Muscle layer of duodenum (tissue), 2 donors: Measurements from ENCODE around the gene RDH16.
"Not testable (repeated sequence)": the region's sequence is repeated elsewhere in the genome, so short reads cannot be mapped to it uniquely, and the experiment has no call there.

ENCODE experiments used
- H3K27ac ChIP-seq: one replicate; pipeline ENCODE4 v1.7.0; 2013; ENCODE audit warnings: mild to moderate bottlenecking, low read length
- H3K27me3 ChIP-seq: one replicate; pipeline ENCODE4 v1.7.0; 2013; ENCODE audit warnings: low read depth, mild to moderate bottlenecking, control low read depth, low read length
- H3K36me3 ChIP-seq, 2 donors: one replicate each; pipeline ENCODE4 v1.7.0; 2013; ENCODE audit warnings: low read length in 2 of 2, control low read depth in 1 of 2, mild to moderate bottlenecking in 1 of 2; ENCODE audit not compliant: insufficient read depth in 2 of 2, control insufficient read depth in 1 of 2
- H3K4me1 ChIP-seq, 2 donors: one replicate each; pipeline ENCODE4 v1.7.0; 2013; ENCODE audit warnings: low read length in 2 of 2, mild to moderate bottlenecking in 2 of 2, control low read depth in 1 of 2, moderate library complexity in 1 of 2; ENCODE audit not compliant: insufficient read depth in 2 of 2, control insufficient read depth in 1 of 2
- H3K4me3 ChIP-seq, 2 donors: one replicate each; pipeline ENCODE4 v1.7.0; 2013; ENCODE audit warnings: low read length in 2 of 2, low read depth in 1 of 2, mild to moderate bottlenecking in 1 of 2
- H3K9me3 ChIP-seq, 2 donors: one replicate each; pipeline ENCODE4 v1.7.0; 2013; ENCODE audit warnings: low read length in 2 of 2, control low read depth in 1 of 2, mild to moderate bottlenecking in 1 of 2; ENCODE audit not compliant: control insufficient read depth in 1 of 2
- donor health status: healthy.

Gene RDH16

GRCh38 chr12:56932146-56932545 lies 25.3 kb downstream of the RDH16 start:
- no peaks in the 10 kb centered on the region for H3K9me3 ChIP-seq
- no peak overlapping the region for H3K27ac ChIP-seq
- H3K36me3 ChIP-seq = no peaks in the 10 kb centered on the region

GRCh38 chr12:56931474-56931978 lies 25.9 kb downstream of the RDH16 start:
- Histone ChIP-seq H3K9me3 (no peaks in the 10 kb centered on the region), H3K4me3 (no peak overlapping the region), H3K27me3 (no peaks in the 10 kb centered on the region), H3K36me3 (no peaks in the 10 kb centered on the region), H3K27ac (no peak overlapping the region), H3K4me1 (peaks cover 0 to 5% of the 10 kb centered on the region in 2 donors)

More at GRCh38 chr12:56932146-56932545, 25.3 kb downstream of the RDH16 start:
- Histone ChIP-seq H3K4me1 (peaks cover 0 to 5% of the 10 kb centered on the region in 2 donors), H3K27me3 (no peaks in the 10 kb centered on the region), H3K4me3 (no peak overlapping the region)

GRCh38 chr12:56930241-56930640 lies 27.2 kb downstream of the RDH16 start:
- no peak overlapping the region for H3K27ac ChIP-seq
- H3K36me3 ChIP-seq = no peaks in the 10 kb centered on the region
- no peaks in the 10 kb centered on the region for H3K27me3 ChIP-seq
- H3K9me3 ChIP-seq = no peaks in the 10 kb centered on the region
- H3K4me3 ChIP-seq = no peak overlapping the region
- H3K4me1 ChIP-seq = peaks cover 0 to 5% of the 10 kb centered on the region in 2 donors

- no peaks in the 10 kb centered on the region for H3K9me3 ChIP-seq
- H3K27ac ChIP-seq = no peak overlapping the region
- H3K27me3 ChIP-seq = no peaks in the 10 kb centered on the region
- no peaks in the 10 kb centered on the region for H3K36me3 ChIP-seq
- no peak overlapping the region for H3K4me3 ChIP-seq
- peaks cover 0 to 5% of the 10 kb centered on the region in 2 donors for H3K4me1 ChIP-seq
Observed at GRCh38 chr12:56929780-56930179, 27.6 kb downstream of the RDH16 start.

- Histone ChIP-seq H3K36me3 (no peaks in the 10 kb centered on the region), H3K4me1 (peaks cover 0 to 5% of the 10 kb centered on the region in 2 donors), H3K9me3 (no peaks in the 10 kb centered on the region), H3K27ac (no peak overlapping the region), H3K4me3 (no peak overlapping the region), H3K27me3 (no peaks in the 10 kb centered on the region)
Observed at GRCh38 chr12:56928262-56928661, 29.1 kb downstream of the RDH16 start.

- no peak overlapping the region for H3K4me3 ChIP-seq
- H3K9me3 ChIP-seq = no peaks in the 10 kb centered on the region
- H3K4me1 ChIP-seq = peaks cover 0 to 5% of the 10 kb centered on the region in 2 donors
- H3K36me3 ChIP-seq = no peaks in the 10 kb centered on the region
- H3K27me3 ChIP-seq = no peaks in the 10 kb centered on the region
- H3K27ac ChIP-seq = no peak overlapping the region
Observed at GRCh38 chr12:56927281-56927680, 30.1 kb downstream of the RDH16 start.

GRCh38 chr12:56922031-56922430 lies 35.4 kb downstream of the RDH16 start:
- Histone ChIP-seq H3K4me1 (no peaks in the 10 kb centered on the region), H3K9me3 (peaks cover 0 to 3% of the 10 kb centered on the region in 2 donors)

GRCh38 chr12:56921346-56921745 lies 36.1 kb downstream of the RDH16 start:
- no peak overlapping the region for H3K4me3 ChIP-seq
- H3K27ac ChIP-seq = no peak overlapping the region
- peaks cover 0 to 3% of the 10 kb centered on the region in 2 donors for H3K9me3 ChIP-seq
- H3K4me1 ChIP-seq = no peaks in the 10 kb centered on the region
- no peaks in the 10 kb centered on the region for H3K27me3 ChIP-seq
- no peaks in the 10 kb centered on the region for H3K36me3 ChIP-seq

More at GRCh38 chr12:56922031-56922430, 35.4 kb downstream of the RDH16 start:
- Histone ChIP-seq H3K4me3 (no peak overlapping the region), H3K36me3 (no peaks in the 10 kb centered on the region), H3K27ac (no peak overlapping the region), H3K27me3 (no peaks in the 10 kb centered on the region)

GRCh38 chr12:56918139-56918538 lies 39.3 kb downstream of the RDH16 start:
- not testable (repeated sequence) for H3K27me3 ChIP-seq, H3K4me1 ChIP-seq, H3K9me3 ChIP-seq, H3K4me3 ChIP-seq, H3K27ac ChIP-seq, H3K36me3 ChIP-seq

- Histone ChIP-seq H3K36me3 (no peaks in the 10 kb centered on the region), H3K27me3 (no peaks in the 10 kb centered on the region), H3K4me3 (no peak overlapping the region), H3K27ac (no peak overlapping the region), H3K4me1 (no peaks in the 10 kb centered on the region), H3K9me3 (peaks cover 0 to 3% of the 10 kb centered on the region in 2 donors)
Observed at GRCh38 chr12:56916996-56917333, 40.4 kb downstream of the RDH16 start.

GRCh38 chr12:56916296-56916995 lies 41.0 kb downstream of the RDH16 start:
- Histone ChIP-seq H3K4me3 (no peak overlapping the region), H3K4me1 (no peaks in the 10 kb centered on the region), H3K27ac (no peak overlapping the region), H3K27me3 (no peaks in the 10 kb centered on the region), H3K9me3 (peaks cover 0 to 3% of the 10 kb centered on the region in 2 donors), H3K36me3 (no peaks in the 10 kb centered on the region)

GRCh38 chr12:56914724-56915123 lies 42.7 kb downstream of the RDH16 start:
- Histone ChIP-seq H3K4me1 (no peaks in the 10 kb centered on the region), H3K36me3 (no peaks in the 10 kb centered on the region), H3K27me3 (no peaks in the 10 kb centered on the region), H3K4me3 (no peak overlapping the region), H3K27ac (no peak overlapping the region), H3K9me3 (peaks cover 0 to 2% of the 10 kb centered on the region in 2 donors)
